ENCODE results near the gene KIAA0825.

DNA sequence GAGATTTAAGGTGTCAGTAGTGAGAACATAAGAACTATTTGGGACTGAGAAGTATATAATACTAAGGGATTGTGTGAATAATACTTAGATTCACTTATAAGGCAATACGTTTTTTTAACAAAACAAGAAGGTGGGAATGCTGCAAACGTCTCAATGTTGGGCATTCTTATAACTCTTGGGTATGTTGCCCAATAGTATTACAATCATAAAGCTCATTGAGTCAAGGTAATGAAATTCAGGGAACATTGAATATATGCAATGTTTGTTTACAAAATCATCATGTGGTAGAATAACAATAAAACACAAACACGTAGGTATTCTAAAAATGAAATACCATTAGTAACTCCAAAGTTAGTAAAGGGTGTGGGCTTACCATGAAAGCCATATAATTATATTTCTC, 400.7 kb downstream of the KIAA0825 start:
- TF ChIP-seq, protein P1, sequence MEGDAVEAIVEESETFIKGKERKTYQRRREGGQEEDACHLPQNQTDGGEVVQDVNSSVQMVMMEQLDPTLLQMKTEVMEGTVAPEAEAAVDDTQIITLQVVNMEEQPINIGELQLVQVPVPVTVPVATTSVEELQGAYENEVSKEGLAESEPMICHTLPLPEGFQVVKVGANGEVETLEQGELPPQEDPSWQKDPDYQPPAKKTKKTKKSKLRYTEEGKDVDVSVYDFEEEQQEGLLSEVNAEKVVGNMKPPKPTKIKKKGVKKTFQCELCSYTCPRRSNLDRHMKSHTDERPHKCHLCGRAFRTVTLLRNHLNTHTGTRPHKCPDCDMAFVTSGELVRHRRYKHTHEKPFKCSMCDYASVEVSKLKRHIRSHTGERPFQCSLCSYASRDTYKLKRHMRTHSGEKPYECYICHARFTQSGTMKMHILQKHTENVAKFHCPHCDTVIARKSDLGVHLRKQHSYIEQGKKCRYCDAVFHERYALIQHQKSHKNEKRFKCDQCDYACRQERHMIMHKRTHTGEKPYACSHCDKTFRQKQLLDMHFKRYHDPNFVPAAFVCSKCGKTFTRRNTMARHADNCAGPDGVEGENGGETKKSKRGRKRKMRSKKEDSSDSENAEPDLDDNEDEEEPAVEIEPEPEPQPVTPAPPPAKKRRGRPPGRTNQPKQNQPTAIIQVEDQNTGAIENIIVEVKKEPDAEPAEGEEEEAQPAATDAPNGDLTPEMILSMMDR (IDR thresholded peaks at IDR 0.05), result no peak
- no peak for TF ChIP-seq POLR2A (IDR thresholded peaks at IDR 0.05)

Data from Peyer's patch (tissue), 4 donors.